Vagina (tissue), 2 donors: Measurements from ENCODE around the gene WDR76. TPM values are rescaled to one million over a fixed set of nuclear protein-coding genes. Genes with fewer than 3 reads are reported as not detected.

Experiments used
- DNase-seq, 2 donors: peaks; one replicate each; pipeline ENCODE4 v3.0.0-alpha.2; 2017; ENCODE audit errors: extremely low spot score in 2 of 2
- H3K27ac ChIP-seq: fragments of 200-600 bp; sonication (generic); one replicate; pipeline ENCODE4 v1.5.1; 2019
- H3K27me3 ChIP-seq: fragments of 200-600 bp; sonication (generic); one replicate; pipeline ENCODE4 v1.5.1; 2019
- H3K36me3 ChIP-seq, 2 donors: fragments of 200-600 bp; sonication (generic); one replicate each; pipeline ENCODE4 v1.5.1; 2017 to 2019
- H3K4me1 ChIP-seq: fragments of 200-600 bp; sonication (generic); one replicate; pipeline ENCODE4 v1.5.1; 2019
- H3K4me3 ChIP-seq, 2 donors: fragments of 200-600 bp; sonication (generic); 1 replicate in 1 of 2; 2 replicates in 1 of 2; pipeline ENCODE4 v1.5.1; 2016 to 2019
- H3K9me3 ChIP-seq: fragments of 200-600 bp; sonication (generic); one replicate; pipeline ENCODE4 v1.5.1; 2019
- CTCF ChIP-seq, 3 experiments: fragments of 450-650 bp in 2 of 3; fragments of 200-600 bp in 1 of 3; sonication (generic) in 1 of 3; IDR thresholded peaks; one replicate each; pipeline ENCODE4 v1.5.1; 2017 to 2019; ENCODE audit warnings: antibody characterized with exemption in 3 of 3, mild to moderate bottlenecking in 2 of 3, moderate library complexity in 2 of 3
- POLR2A ChIP-seq, 2 donors: fragments of 450-650 bp; IDR thresholded peaks; one replicate each; pipeline ENCODE4 v1.6.1; 2017; ENCODE audit warnings: antibody characterized with exemption in 2 of 2, mild to moderate bottlenecking in 2 of 2, moderate library complexity in 2 of 2
- POLR2AphosphoS5 ChIP-seq, 2 donors: sonication (generic); formaldehyde crosslinking; IDR thresholded peaks; one replicate each; pipeline ENCODE4 v1.9.0; 2017; ENCODE audit warnings: antibody characterized with exemption in 2 of 2, mild to moderate bottlenecking in 2 of 2, low read depth in 1 of 2; ENCODE audit not compliant: insufficient read depth in 1 of 2
- intact Hi-C: fragments of 100-400 bp; cut with DNase I; formaldehyde crosslinking; loops from one replicate; pipeline ENCODE4 v1.15.1; 2023
- total RNA-seq: library from RNA; depleted of rRNA; stranded (reverse); fragments of >200 nt; gene quantifications from one replicate; pipeline ENCODE4 v1.2.3, GENCODE V29; 2016

Gene WDR76
- total RNA-seq, 1 donor from 2014 or later = 3.4 TPM

- no peak for TF ChIP-seq CTCF (IDR thresholded peaks at IDR 0.05)
- no peak for TF ChIP-seq POLR2A (IDR thresholded peaks at IDR 0.05)
- no peak for TF ChIP-seq POLR2AphosphoS5 (IDR thresholded peaks at IDR 0.05; ENCODE audit: insufficient read depth in 1 of 2, low read depth in 1 of 2)
- Histone ChIP-seq H3K27me3 (no peaks in the 10 kb centered on the region), H3K4me3 (no peak overlapping the region), H3K9me3 (no peaks in the 10 kb centered on the region), H3K4me1 (no peaks in the 10 kb centered on the region), H3K27ac (no peak overlapping the region), H3K36me3 (no peaks in the 10 kb centered on the region)
- intact Hi-C loops = no loop called here
- no peak for DNase-seq
These were observed 45.7 kb downstream of the WDR76 start for GRCh38 chr15:43872416-43873020.

- H3K9me3 ChIP-seq = no peaks in the 10 kb centered on the region
- intact Hi-C loops = no loop called here
- no peak overlapping the region for H3K27ac ChIP-seq
- DNase-seq = no peak
- H3K36me3 ChIP-seq = no peaks in the 10 kb centered on the region
- no peaks in the 10 kb centered on the region for H3K27me3 ChIP-seq
- H3K4me1 ChIP-seq = no peaks in the 10 kb centered on the region
- no peak for TF ChIP-seq POLR2AphosphoS5 (IDR thresholded peaks at IDR 0.05; ENCODE audit: insufficient read depth in 1 of 2, low read depth in 1 of 2)
- TF ChIP-seq POLR2A (IDR thresholded peaks at IDR 0.05) = no peak
- no peak for TF ChIP-seq CTCF (IDR thresholded peaks at IDR 0.05)
- no peak overlapping the region for H3K4me3 ChIP-seq
These were observed 46.8 kb downstream of the WDR76 start for GRCh38 chr15:43873651-43874050.

- Histone ChIP-seq H3K4me1 (no peaks in the 10 kb centered on the region), H3K27me3 (no peaks in the 10 kb centered on the region), H3K4me3 (no peak overlapping the region), H3K27ac (no peak overlapping the region), H3K9me3 (no peaks in the 10 kb centered on the region), H3K36me3 (no peaks in the 10 kb centered on the region)
- DNase-seq = no peak
- TF ChIP-seq CTCF (IDR thresholded peaks at IDR 0.05) = no peak
- TF ChIP-seq POLR2A (IDR thresholded peaks at IDR 0.05) = no peak
- TF ChIP-seq POLR2AphosphoS5 (IDR thresholded peaks at IDR 0.05; ENCODE audit: insufficient read depth in 1 of 2, low read depth in 1 of 2) = no peak
- intact Hi-C loops = no loop called here
These were observed 50.1 kb downstream of the WDR76 start for GRCh38 chr15:43876872-43877271.

GRCh38 chr15:43877371-43877770 lies 50.6 kb downstream of the WDR76 start:
- Histone ChIP-seq H3K4me1 (no peaks in the 10 kb centered on the region), H3K4me3 (no peak overlapping the region), H3K27me3 (no peaks in the 10 kb centered on the region), H3K27ac (no peak overlapping the region), H3K9me3 (no peaks in the 10 kb centered on the region), H3K36me3 (no peaks in the 10 kb centered on the region)
- no peak for TF ChIP-seq CTCF (IDR thresholded peaks at IDR 0.05)
- TF ChIP-seq POLR2A (IDR thresholded peaks at IDR 0.05) = no peak
- TF ChIP-seq POLR2AphosphoS5 (IDR thresholded peaks at IDR 0.05; ENCODE audit: insufficient read depth in 1 of 2, low read depth in 1 of 2) = no peak
- intact Hi-C loops = no loop called here
- DNase-seq = no peak

GRCh38 chr15:43878446-43878845 lies 51.6 kb downstream of the WDR76 start:
- no peak for TF ChIP-seq POLR2AphosphoS5 (IDR thresholded peaks at IDR 0.05; ENCODE audit: insufficient read depth in 1 of 2, low read depth in 1 of 2)
- TF ChIP-seq CTCF (IDR thresholded peaks at IDR 0.05) = no peak
- TF ChIP-seq POLR2A (IDR thresholded peaks at IDR 0.05) = no peak
- no peaks in the 10 kb centered on the region for H3K36me3 ChIP-seq
- no peaks in the 10 kb centered on the region for H3K27me3 ChIP-seq
- no peak for DNase-seq
- intact Hi-C loops = no loop called here
- H3K4me1 ChIP-seq = no peaks in the 10 kb centered on the region
- H3K4me3 ChIP-seq = no peak overlapping the region
- H3K9me3 ChIP-seq = no peaks in the 10 kb centered on the region
- no peak overlapping the region for H3K27ac ChIP-seq
